ENCODE results near the gene FAM118A. TPM values are rescaled to one million over a fixed set of nuclear protein-coding genes. Genes with fewer than 3 reads are reported as not detected.
"Not testable (repeated sequence)": the region's sequence is repeated elsewhere in the genome, so short reads cannot be mapped to it uniquely, and the experiment has no call there.

The FAM118A gene
- 10 to 100 TPM in 6 of 9 donors, 1 to 10 TPM in 3; 4.0 to 46.8 (median 15.0) TPM for total RNA-seq
- 10 to 100 TPM; 13.1 to 17.4 TPM for polyA plus RNA-seq
- long read RNA-seq, donor 1, partial matches to known transcripts = 3 of 30 reads
- long read RNA-seq, donor 1, other reads (novel, unspliced or antisense) = 26 of 30 reads
- long read RNA-seq, donor 2, partial matches to known transcripts = 8 of 51 reads
- long read RNA-seq, donor 2, other reads (novel, unspliced or antisense) = 40 of 51 reads
- long read RNA-seq, donor 3, partial matches to known transcripts = 3 of 15 reads
- long read RNA-seq, donor 3, other reads (novel, unspliced or antisense) = 11 of 15 reads

GRCh38 chr22:45309422-45310227 lies at the start of gene FAM118A:
TSS of gene FAM118A (plus strand) at chr22:45309934. CDS start at chr22:45322380, 12,446 bp downstream.
- peak; percentile 92 to 99 (median 93) for DNase-seq
- intact Hi-C loops (cut with DNase I) = loop anchor here in 6 of 10 donors (2.0 to 10.0 kb wide), 4 partner anchors 25 to 125 kb away; partner anchors contain the start of genes RIBC2 (in 1 of the 6), SMC1B (in 1 of the 6) and UPK3A (in 1 of the 6)
- Histone ChIP-seq H3K4me1 (peaks cover 0 to 34% (median 20%) of the 10 kb centered on the region in 12 donors), H3K4me3 (peak within 1 kb of the TSS; percentile 48 to 99 (median 90)), H3K27ac (peak within 1 kb of the TSS; percentile 51 to 90 (median 84)), H3K36me3 (no peaks in the 10 kb centered on the region), H3K27me3 (no peaks in the 10 kb centered on the region), H3K9me3 (no peaks in the 10 kb centered on the region)
- peak; percentile 93 to 97 (median 96) for ATAC-seq
- 0 to 3% (median 1%) methylated on average over 11 to 95 of the region's 95 CpGs for WGBS, 4 donors
- TF ChIP-seq POLR2A (IDR thresholded peaks at IDR 0.05) = peak in 1 of 2 donors; percentile 81
- peak in 4 of 12 donors; percentile 16 to 34 (median 25) for TF ChIP-seq CTCF (IDR thresholded peaks at IDR 0.05)

GRCh38 chr22:45260395-45260759 lies 49.4 kb upstream of the FAM118A start:
- ATAC-seq, DNase-seq: not testable (repeated sequence)

GRCh38 chr22:45261407-45262088 lies 48.2 kb upstream of the FAM118A start:
- no peaks in the 10 kb centered on the region for H3K36me3 ChIP-seq
- TF ChIP-seq POLR2A (IDR thresholded peaks at IDR 0.05) (no peak), CTCF (IDR thresholded peaks at IDR 0.05) (no peak)
- intact Hi-C loops (cut with DNase I) = loop anchor here in 2 of 10 donors (5.0 to 10.0 kb wide), 2 partner anchors 157 to 439 kb away; no protein-coding TSS in a partner anchor
- no peak for DNase-seq
- H3K4me1 ChIP-seq = peaks cover 0 to 25% (median 9%) of the 10 kb centered on the region in 12 donors
- H3K4me3 ChIP-seq = no peak overlapping the region
- WGBS, 4 donors = 87 to 92% (median 90%) methylated on average over 20 of the region's 20 CpGs
- ATAC-seq = no peak
- H3K27ac ChIP-seq = peak overlapping the region in 1 of 12 donors; percentile 13
- H3K27me3 ChIP-seq = no peaks in the 10 kb centered on the region
- no peaks in the 10 kb centered on the region for H3K9me3 ChIP-seq

More at GRCh38 chr22:45260395-45260759, 49.4 kb upstream of the FAM118A start:
- H3K4me3 ChIP-seq, H3K36me3 ChIP-seq, H3K27me3 ChIP-seq, H3K9me3 ChIP-seq, H3K27ac ChIP-seq: not testable (repeated sequence)
- peaks cover 0 to 25% (median 9%) of the 10 kb centered on the region in 12 donors for H3K4me1 ChIP-seq
- intact Hi-C loops (cut with DNase I) = loop anchor here in 2 of 10 donors (5.0 to 10.0 kb wide), 2 partner anchors 156 to 438 kb away; no protein-coding TSS in a partner anchor
- whole genome bisulfite sequencing, 4 donors = 77 to 82% (median 79%) methylated on average over 9 of the region's 9 CpGs

GRCh38 chr22:45262195-45262930 lies 47.4 kb upstream of the FAM118A start:
- H3K4me1 ChIP-seq = peaks cover 0 to 25% (median 9%) of the 10 kb centered on the region in 12 donors
- H3K9me3 ChIP-seq = no peaks in the 10 kb centered on the region
- H3K36me3 ChIP-seq = no peaks in the 10 kb centered on the region
- TF ChIP-seq CTCF (IDR thresholded peaks at IDR 0.05) = no peak
- no peak for TF ChIP-seq POLR2A (IDR thresholded peaks at IDR 0.05)
- ATAC-seq (peak in 1 of 4 donors; percentile 56), DNase-seq (no peak)
- WGBS, 4 donors = 70 to 85% (median 74%) methylated on average over 10 to 13 of the region's 13 CpGs
- intact Hi-C loops (cut with DNase I) = loop anchor here in 2 of 10 donors (5.0 to 10.0 kb wide), 2 partner anchors 158 to 440 kb away; no protein-coding TSS in a partner anchor
- H3K4me3 ChIP-seq = no peak overlapping the region
- H3K27ac ChIP-seq = peak overlapping the region in 1 of 12 donors; percentile 80
- no peaks in the 10 kb centered on the region for H3K27me3 ChIP-seq
